Heart left ventricle (tissue), 16 donors: ENCODE measurements around the gene NFATC1. TPM values are rescaled to one million over a fixed set of nuclear protein-coding genes. Genes with fewer than 3 reads are reported as not detected.

Experiments
- ATAC-seq, 4 donors: fragments of 200-7000 bp; cut with Tn5 transposase; one replicate each; pipeline ENCODE4 v1.9.1; 2020 to 2022; ENCODE audit warnings: moderate library complexity in 4 of 4, mild to moderate bottlenecking in 3 of 4, moderate number of reproducible peaks in 1 of 4
- DNase-seq, 5 donors: peaks; one replicate each; pipeline ENCODE4 v3.0.0-alpha.2; 2020
- H3K27ac ChIP-seq, 12 donors: fragments of 200-600 bp; sonication (generic) in 4 of 12; one replicate each; pipeline versions ENCODE4 v1.5.0 to v1.8.0; 2016 to 2022; ENCODE audit warnings: mild to moderate bottlenecking in 2 of 12
- H3K27me3 ChIP-seq, 9 donors: fragments of 200-600 bp; sonication (generic) in 2 of 9; one replicate each; pipeline versions ENCODE4 v1.5.1 to v1.8.0; 2016 to 2022; ENCODE audit warnings: mild to moderate bottlenecking in 3 of 9
- H3K36me3 ChIP-seq, 9 donors: fragments of 200-600 bp; sonication (generic) in 2 of 9; one replicate each; pipeline versions ENCODE4 v1.5.0 to v1.8.0; 2018 to 2022; ENCODE audit warnings: mild to moderate bottlenecking in 2 of 9
- H3K4me1 ChIP-seq, 12 donors: fragments of 200-600 bp; sonication (generic) in 4 of 12; one replicate each; pipeline versions ENCODE4 v1.5.0 to v1.8.0; 2016 to 2022; ENCODE audit warnings: mild to moderate bottlenecking in 3 of 12
- H3K4me3 ChIP-seq, 12 donors: fragments of 200-600 bp; sonication (generic) in 4 of 12; one replicate each; pipeline versions ENCODE4 v1.5.0 to v1.8.0; 2017 to 2022; ENCODE audit warnings: mild to moderate bottlenecking in 9 of 12, moderate library complexity in 4 of 12
- H3K9me3 ChIP-seq, 12 donors: fragments of 200-600 bp; sonication (generic) in 4 of 12; one replicate each; pipeline versions ENCODE4 v1.5.0 to v1.8.0; 2016 to 2022; ENCODE audit warnings: mild to moderate bottlenecking in 1 of 12
- POLR2A ChIP-seq, 2 donors: fragments of 450-650 bp; IDR thresholded peaks; one replicate each; pipeline ENCODE4 v1.6.1; 2017; ENCODE audit warnings: antibody characterized with exemption in 2 of 2, mild to moderate bottlenecking in 2 of 2, moderate library complexity in 2 of 2
- WGBS, 4 donors: extraction: QIAGEN DNeasy Blood & Tissue Kit in 2 of 4; methylation state at CpG; one replicate each; pipeline versions ENCODE4 v1.1.5 to v1.1.7; 2013 to 2018; 5-methylcytosine and 5-hydroxymethylcytosine counted together
- intact Hi-C, 10 donors: fragments of 100-400 bp; cut with DNase I; formaldehyde crosslinking; loops; one replicate each; pipeline versions ENCODE4 v1.11.1 to v1.14.2; 2022
- polyA plus RNA-seq, 2 donors: library from polyadenylated mRNA; stranded (reverse); fragments of 200-250 nt; gene quantifications; one replicate each; pipeline ENCODE4 v1.2.3, GENCODE V29; 2013
- total RNA-seq, 9 donors: library from RNA; depleted of rRNA in 2 of 9; stranded (reverse); fragments of >200 nt in 2 of 9; fragmentation: NEBNext Ultra II Directional in 3 of 9; extraction: Animal tissue kit (Norgen Biotek cat#: 25700) in 3 of 9; gene quantifications; one replicate each; pipeline versions ENCODE4 v1.1.0 to v1.2.4, GENCODE V29; 2016 to 2023
- TF ChIP-seq, protein P1 (sequence below), 12 donors: fragments of 200-600 bp; sonication (generic) in 4 of 12; IDR thresholded peaks; one replicate each; pipeline versions ENCODE4 v1.5.0 to v1.8.0; 2018 to 2022; ENCODE audit warnings: antibody characterized with exemption in 12 of 12, mild to moderate bottlenecking in 5 of 12
- donor health status: ischemic (EF 13 %, LVEDD 7.1; RV severe dilation, severe dysfunction).
- donor health status: healthy with polysubstance abuse.
- donor health status: DM: no; HTN: yes; CAD: no.
- donor health status: DM: no; HTN: no; CAD: no.
- donor health status: ischemic (EF 25% LVEDD 6.9; RV normal size, moderate dysfunction).
- donor health status: ischemic (EF 25% LVEDD 5.7; RV mildly dilated, moderate dysfunction).
- donor health status: healthy.
- donor health status: DM: yes; HTN: yes; CAD: no.
- donor health status: ischemic (EF 35%, LVEDD 5.7; RV mildly dilated, moderate dysfunction).
- donor health status: nonischemic (EF 11% LVEDD 7.7; RV severe dilation, severe dysfunction).
- donor health status: DM: yes; HTN: yes; CAD: no.
- donor health status: PGD.
- donor health status: ischemic (EF 29% LVEDD 5.4; RV normal size, mild dysfunction).
- donor health status: nonischemic (EF 23%, LVEDD 6.1; RV moderate dilation, normal function).

Gene NFATC1
- total and polyA plus RNA-seq, 11 donors = 6.5 to 26.7 (median 15.3) TPM

- intact Hi-C loops = no loop called here
- peaks cover 0 to 4% (median 0%) of the 10 kb centered on the region in 9 donors for H3K27me3 ChIP-seq
- no peak overlapping the region for H3K27ac ChIP-seq
- peaks cover 0 to 9% (median 2%) of the 10 kb centered on the region in 12 donors for H3K4me1 ChIP-seq
- 83 to 92% (median 85%) methylated on average over 24 of the region's 24 CpGs for WGBS, 4 donors
- no peak overlapping the region for H3K4me3 ChIP-seq
- DNase-seq (no peak), ATAC-seq (no peak)
- TF ChIP-seq, protein P1, sequence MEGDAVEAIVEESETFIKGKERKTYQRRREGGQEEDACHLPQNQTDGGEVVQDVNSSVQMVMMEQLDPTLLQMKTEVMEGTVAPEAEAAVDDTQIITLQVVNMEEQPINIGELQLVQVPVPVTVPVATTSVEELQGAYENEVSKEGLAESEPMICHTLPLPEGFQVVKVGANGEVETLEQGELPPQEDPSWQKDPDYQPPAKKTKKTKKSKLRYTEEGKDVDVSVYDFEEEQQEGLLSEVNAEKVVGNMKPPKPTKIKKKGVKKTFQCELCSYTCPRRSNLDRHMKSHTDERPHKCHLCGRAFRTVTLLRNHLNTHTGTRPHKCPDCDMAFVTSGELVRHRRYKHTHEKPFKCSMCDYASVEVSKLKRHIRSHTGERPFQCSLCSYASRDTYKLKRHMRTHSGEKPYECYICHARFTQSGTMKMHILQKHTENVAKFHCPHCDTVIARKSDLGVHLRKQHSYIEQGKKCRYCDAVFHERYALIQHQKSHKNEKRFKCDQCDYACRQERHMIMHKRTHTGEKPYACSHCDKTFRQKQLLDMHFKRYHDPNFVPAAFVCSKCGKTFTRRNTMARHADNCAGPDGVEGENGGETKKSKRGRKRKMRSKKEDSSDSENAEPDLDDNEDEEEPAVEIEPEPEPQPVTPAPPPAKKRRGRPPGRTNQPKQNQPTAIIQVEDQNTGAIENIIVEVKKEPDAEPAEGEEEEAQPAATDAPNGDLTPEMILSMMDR (IDR thresholded peaks at IDR 0.05) = no peak
- TF ChIP-seq POLR2A (IDR thresholded peaks at IDR 0.05) = no peak
- H3K9me3 ChIP-seq = no peaks in the 10 kb centered on the region
- no peaks in the 10 kb centered on the region for H3K36me3 ChIP-seq
Observed at GRCh38 chr18:79548621-79548985, 152.9 kb downstream of the NFATC1 start.

DNA sequence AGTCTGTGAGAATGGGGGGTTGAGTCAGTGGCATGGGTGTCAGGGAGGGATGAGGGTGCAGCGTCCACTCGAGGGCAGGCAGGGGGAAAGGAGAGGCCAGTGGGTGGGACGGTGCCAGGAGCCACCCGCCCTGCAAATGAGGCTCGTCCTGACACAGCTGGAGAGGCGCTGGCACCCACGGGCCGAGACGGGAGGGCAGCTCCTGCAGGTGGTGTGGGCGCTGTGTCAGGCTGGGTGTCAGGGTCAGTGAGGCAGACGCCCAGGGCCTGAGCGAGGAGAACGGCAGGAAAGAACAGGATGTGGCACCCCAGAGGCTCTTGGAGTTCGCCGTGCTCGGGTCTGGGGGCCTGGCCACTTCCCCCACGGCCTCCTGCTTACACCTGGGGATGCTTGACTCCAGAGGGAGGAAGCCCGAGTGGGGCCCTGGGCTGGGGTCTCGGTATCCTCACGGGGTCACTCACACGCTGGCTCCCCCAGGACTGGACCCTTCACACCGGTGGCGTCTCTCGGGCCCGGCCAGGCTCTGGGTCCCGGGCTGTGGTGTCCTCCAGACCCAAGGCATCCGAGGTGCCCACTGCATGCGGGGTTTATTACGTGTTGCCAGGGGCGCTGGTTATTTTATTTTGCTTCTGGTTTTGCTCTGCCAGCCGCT is 153.4 kb downstream of the NFATC1 start:
- H3K27ac ChIP-seq = no peak overlapping the region
- no peak overlapping the region for H3K4me3 ChIP-seq
- TF ChIP-seq, protein P1 (IDR thresholded peaks at IDR 0.05) = no peak
- TF ChIP-seq POLR2A (IDR thresholded peaks at IDR 0.05) = no peak
- H3K9me3 ChIP-seq = no peaks in the 10 kb centered on the region
- intact Hi-C loops = no loop called here
- H3K27me3 ChIP-seq = peaks cover 0 to 4% (median 0%) of the 10 kb centered on the region in 9 donors
- H3K36me3 ChIP-seq = no peaks in the 10 kb centered on the region
- peaks cover 0 to 4% (median 0%) of the 10 kb centered on the region in 12 donors for H3K4me1 ChIP-seq
- ATAC-seq = peak in 1 of 4 donors; percentile 28
- peak in 1 of 5 donors; percentile 13 for DNase-seq
- 85 to 91% (median 88%) methylated on average over 28 to 31 of the region's 31 CpGs for WGBS, 4 donors

- H3K27ac ChIP-seq = no peak overlapping the region
- no peaks in the 10 kb centered on the region for H3K4me1 ChIP-seq
- H3K36me3 ChIP-seq = no peaks in the 10 kb centered on the region
- no peak for TF ChIP-seq POLR2A (IDR thresholded peaks at IDR 0.05)
- TF ChIP-seq, protein P1 (IDR thresholded peaks at IDR 0.05) = no peak
- H3K27me3 ChIP-seq = peaks cover 0 to 4% (median 0%) of the 10 kb centered on the region in 9 donors
- no peaks in the 10 kb centered on the region for H3K9me3 ChIP-seq
- H3K4me3 ChIP-seq = no peak overlapping the region
- peak in 1 of 5 donors; percentile 8 for DNase-seq
- ATAC-seq = no peak
- 86 to 90% (median 90%) methylated on average over 19 to 20 of the region's 20 CpGs for WGBS, 4 donors
- intact Hi-C loops = no loop called here
Observed at GRCh38 chr18:79549638-79550000, 153.9 kb downstream of the NFATC1 start.

DNA sequence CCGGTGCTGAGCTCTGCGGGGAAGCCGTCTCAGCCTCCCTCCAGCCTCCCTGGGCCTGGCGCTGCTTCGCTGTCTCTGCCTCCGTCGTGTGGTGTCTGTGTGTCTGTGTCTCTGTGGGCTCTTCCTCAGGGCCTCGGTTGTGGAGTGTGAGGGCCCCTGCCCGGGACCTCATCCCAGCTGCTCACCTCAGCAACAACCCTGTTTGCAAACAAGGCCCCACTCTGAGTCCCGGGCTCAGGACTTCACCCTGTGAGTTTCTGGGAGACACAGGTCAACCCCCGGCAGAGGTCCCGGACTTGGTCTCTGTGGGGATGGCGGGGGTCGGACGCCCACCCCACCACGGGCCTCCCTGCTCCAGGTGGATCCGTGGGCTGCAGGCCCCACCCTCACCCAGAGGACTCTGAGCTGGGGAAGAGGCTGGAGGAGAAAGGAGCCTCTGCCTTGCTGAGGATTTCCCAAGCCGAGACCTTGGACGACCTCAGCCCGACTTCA is 156.5 kb downstream of the NFATC1 start:
- intact Hi-C loops = no loop called here
- H3K4me1 ChIP-seq = no peaks in the 10 kb centered on the region
- 76 to 89% (median 88%) methylated on average over 6 to 20 of the region's 20 CpGs for whole genome bisulfite sequencing, 4 donors
- no peaks in the 10 kb centered on the region for H3K36me3 ChIP-seq
- no peak overlapping the region for H3K27ac ChIP-seq
- DNase-seq (peak in 1 of 5 donors; percentile 4), ATAC-seq (no peak)
- H3K4me3 ChIP-seq = no peak overlapping the region
- H3K27me3 ChIP-seq = peaks cover 0 to 4% (median 0%) of the 10 kb centered on the region in 9 donors
- no peaks in the 10 kb centered on the region for H3K9me3 ChIP-seq
- TF ChIP-seq POLR2A (IDR thresholded peaks at IDR 0.05) = no peak
- TF ChIP-seq, protein P1 (IDR thresholded peaks at IDR 0.05) = no peak
